HG02840 (cell line): ENCODE measurements around the gene STIP1.

Experiments used
- ATAC-seq: cut with Tn5 transposase; IDR thresholded peaks from one replicate; pipeline ENCODE4 v1.9.1; 2021; ENCODE audit warnings: mild to moderate bottlenecking, moderate library complexity, moderate number of reproducible peaks; ENCODE audit not compliant: unreplicated experiment, low FRiP score

Gene STIP1

GRCh38 chr11:64185693-64186491, at the start of gene STIP1:
Gene STIP1 (plus strand): TSS chr11:64186171. CDS start chr11:64186262, 91 bp downstream.
- peak; percentile 84 for ATAC-seq

- ATAC-seq, result no peak
Measured at GRCh38 chr11:64136765-64137441, 49.1 kb upstream of the STIP1 start.

GRCh38 chr11:64138398-64138797, 47.6 kb upstream of the STIP1 start:
- ATAC-seq, result no peak

GRCh38 chr11:64139049-64139448, 46.9 kb upstream of the STIP1 start:
- ATAC-seq, result no peak

GRCh38 chr11:64140082-64140481, 45.9 kb upstream of the STIP1 start:
- no peak for ATAC-seq

- no peak for ATAC-seq
Measured at GRCh38 chr11:64141081-64141783, 44.7 kb upstream of the STIP1 start.

GRCh38 chr11:64144587-64145472, 41.1 kb upstream of the STIP1 start:
- ATAC-seq, result no peak

- no peak for ATAC-seq
Measured at GRCh38 chr11:64146036-64146955, 39.7 kb upstream of the STIP1 start.

- no peak for ATAC-seq
Measured at GRCh38 chr11:64148226-64148916, 37.6 kb upstream of the STIP1 start.

- no peak for ATAC-seq
Measured at GRCh38 chr11:64148917-64149617, 36.9 kb upstream of the STIP1 start.

GRCh38 chr11:64150051-64150450, 35.9 kb upstream of the STIP1 start:
- ATAC-seq, result no peak

- ATAC-seq, result no peak
Measured at GRCh38 chr11:64150481-64151239, 35.3 kb upstream of the STIP1 start.

GRCh38 chr11:64151337-64151736, 34.6 kb upstream of the STIP1 start:
- no peak for ATAC-seq

GRCh38 chr11:64152841-64153691, 32.9 kb upstream of the STIP1 start:
- no peak for ATAC-seq

- ATAC-seq, result no peak
Measured at GRCh38 chr11:64153812-64154211, 32.2 kb upstream of the STIP1 start.

GRCh38 chr11:64156235-64157011, 29.5 kb upstream of the STIP1 start:
- ATAC-seq, result no peak
